HG02588 (cell line): ENCODE results near the gene DIAPH1.

Source experiments
- ATAC-seq: cut with Tn5 transposase; IDR thresholded peaks from one replicate; pipeline ENCODE4 v1.9.1; 2021; ENCODE audit warnings: mild to moderate bottlenecking, moderate library complexity; ENCODE audit not compliant: unreplicated experiment

DIAPH1 gene

DNA sequence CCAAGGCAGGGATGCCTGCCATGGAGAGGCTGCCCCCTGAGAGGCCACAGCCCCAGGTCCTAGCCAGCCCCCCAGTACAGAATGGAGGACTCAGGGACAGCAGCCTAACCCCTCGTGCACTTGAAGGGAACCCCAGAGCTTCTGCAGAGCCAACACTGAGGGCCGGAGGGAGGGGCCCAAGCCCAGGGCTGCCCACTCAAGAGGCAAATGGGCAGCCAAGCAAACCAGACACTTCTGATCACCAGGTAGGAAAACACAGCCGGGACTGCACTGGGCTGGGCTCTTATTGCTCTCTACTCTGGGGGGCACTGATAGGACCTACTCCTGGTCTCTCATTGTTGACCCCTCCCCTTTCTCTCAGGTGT is 21.2 kb upstream of the DIAPH1 start:
- ATAC-seq, result no peak

GRCh38 chr5:141639357-141640050 is 20.7 kb upstream of the DIAPH1 start:
- no peak for ATAC-seq

DNA sequence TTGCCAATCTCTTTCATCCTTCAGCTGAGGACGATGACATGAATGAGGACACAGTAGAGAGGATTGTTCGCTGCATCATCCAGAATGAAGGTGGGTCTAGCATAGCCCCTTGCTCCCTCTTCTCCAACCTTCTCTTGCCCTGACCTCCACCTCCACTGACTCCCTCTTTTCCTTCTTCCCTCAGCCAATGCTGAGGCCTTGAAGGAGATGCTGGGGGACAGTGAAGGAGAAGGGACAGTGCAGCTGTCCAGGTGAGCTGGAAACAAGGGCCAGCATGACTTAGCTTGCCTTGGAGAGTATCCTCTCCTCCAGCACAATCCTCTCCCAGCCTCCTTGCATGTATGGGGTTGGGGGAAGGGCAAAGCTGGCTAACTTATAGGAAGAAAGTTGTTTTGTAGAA is 20.0 kb upstream of the DIAPH1 start:
- ATAC-seq, result no peak

GRCh38 chr5:141637767-141638419 is 19.1 kb upstream of the DIAPH1 start:
- no peak for ATAC-seq

- peak; percentile 14 for ATAC-seq
These were observed 18.4 kb upstream of the DIAPH1 start for GRCh38 chr5:141637123-141637766.

DNA sequence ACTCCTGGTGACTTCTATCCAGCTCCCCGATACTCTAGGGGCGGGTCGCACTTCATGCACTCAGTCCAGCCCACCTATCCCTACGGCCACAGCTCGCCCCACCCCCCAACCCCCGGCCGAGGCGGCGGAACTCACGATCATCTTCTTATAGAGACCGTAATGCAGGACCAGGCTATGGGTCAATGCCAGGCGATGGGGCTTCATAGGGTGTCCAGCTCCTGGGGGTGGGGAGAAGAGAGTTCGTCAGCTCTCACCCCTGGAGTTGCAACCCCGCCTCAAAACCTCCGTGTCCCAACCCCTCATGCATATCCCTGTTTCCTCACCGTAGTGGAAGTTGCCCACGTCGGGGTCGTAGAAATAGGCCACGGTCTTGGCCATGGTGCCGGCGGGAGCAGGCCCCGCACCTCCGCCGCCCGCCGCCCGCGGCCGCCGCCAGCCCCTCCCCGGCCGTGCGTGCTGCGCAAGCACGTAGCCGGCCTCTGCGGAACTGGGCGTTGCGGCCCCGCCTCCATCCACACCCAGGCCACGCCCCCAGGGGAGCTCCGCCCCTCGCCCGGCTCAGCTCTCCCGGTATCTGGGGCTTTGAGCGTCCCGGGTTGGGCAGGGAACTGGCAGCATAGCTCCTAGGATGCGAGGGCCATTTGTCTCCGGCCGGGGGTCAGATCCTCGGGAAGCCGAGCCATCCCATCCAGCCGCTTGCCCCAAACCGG is 17.8 kb upstream of the DIAPH1 start, which contains the start of the genes HDAC3 and RELL2:
HDAC3 (minus strand) TSS at position 437 of the 710 bp plus-strand sequence; CDS start at position 378, 59 bp downstream.
RELL2 (plus strand) TSS at position 585 of the 710 bp plus-strand sequence. CDS start 1,229 bp downstream, outside the sequence.
- ATAC-seq, result peak; percentile 78

- ATAC-seq, result no peak
These were observed 17.3 kb upstream of the DIAPH1 start for GRCh38 chr5:141636106-141636412.

GRCh38 chr5:141635646-141636045 is 16.8 kb upstream of the DIAPH1 start:
- ATAC-seq, result no peak

GRCh38 chr5:141634720-141635119 is 15.9 kb upstream of the DIAPH1 start:
- ATAC-seq, result no peak

- peak; percentile 65 for ATAC-seq
These were observed 15.2 kb upstream of the DIAPH1 start for GRCh38 chr5:141633871-141634561.

DNA sequence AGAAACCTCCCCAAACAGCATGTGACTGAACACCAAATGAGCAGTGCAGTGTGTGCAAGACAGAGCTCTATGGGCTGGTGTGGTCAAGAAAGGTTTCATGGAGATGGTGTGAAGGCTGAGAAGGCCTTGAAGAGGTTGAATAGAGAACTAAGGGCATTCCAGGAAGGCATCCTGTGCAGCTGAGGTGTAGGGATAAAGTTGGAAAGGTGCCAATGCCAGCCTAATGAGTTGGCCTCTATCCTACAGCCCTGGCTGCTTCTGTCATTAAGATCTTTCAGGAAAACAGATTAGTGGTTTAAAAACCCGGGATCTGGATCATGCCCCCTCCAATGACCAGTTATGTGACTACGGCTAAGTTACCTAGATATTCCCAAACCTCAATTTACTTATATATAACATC is 13.8 kb upstream of the DIAPH1 start:
- no peak for ATAC-seq

GRCh38 chr5:141630570-141631140 is 11.9 kb upstream of the DIAPH1 start:
- ATAC-seq, result no peak

DNA sequence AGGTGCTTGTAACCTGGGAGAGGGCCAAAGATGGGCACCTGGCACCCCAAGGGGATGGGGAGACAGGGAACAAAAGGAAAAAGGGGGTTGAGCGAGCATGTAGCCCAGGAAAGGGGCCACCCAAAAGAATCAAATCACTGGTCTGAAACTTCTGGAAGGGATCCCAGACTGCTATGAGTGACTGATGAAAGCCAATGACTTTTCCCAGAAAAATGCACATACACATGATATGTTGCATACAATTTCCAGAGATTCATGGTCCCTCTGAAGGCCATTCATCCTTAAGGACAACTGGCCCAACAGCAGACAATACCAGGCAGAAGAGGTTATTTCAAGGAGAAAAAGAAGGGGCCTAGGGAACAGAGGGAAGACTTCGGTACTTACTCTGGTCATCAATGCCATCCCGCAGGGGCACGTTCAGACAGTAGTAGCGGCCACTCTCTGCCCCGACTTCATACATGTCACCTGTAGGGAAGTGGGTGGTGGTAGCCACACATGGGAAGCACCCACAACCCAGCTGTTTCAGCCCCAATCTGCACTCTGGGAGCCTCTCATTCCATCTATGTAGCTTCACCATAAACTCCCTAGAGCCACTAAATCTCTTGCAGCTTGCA is 9.5 kb upstream of the DIAPH1 start:
- ATAC-seq, result no peak

DNA sequence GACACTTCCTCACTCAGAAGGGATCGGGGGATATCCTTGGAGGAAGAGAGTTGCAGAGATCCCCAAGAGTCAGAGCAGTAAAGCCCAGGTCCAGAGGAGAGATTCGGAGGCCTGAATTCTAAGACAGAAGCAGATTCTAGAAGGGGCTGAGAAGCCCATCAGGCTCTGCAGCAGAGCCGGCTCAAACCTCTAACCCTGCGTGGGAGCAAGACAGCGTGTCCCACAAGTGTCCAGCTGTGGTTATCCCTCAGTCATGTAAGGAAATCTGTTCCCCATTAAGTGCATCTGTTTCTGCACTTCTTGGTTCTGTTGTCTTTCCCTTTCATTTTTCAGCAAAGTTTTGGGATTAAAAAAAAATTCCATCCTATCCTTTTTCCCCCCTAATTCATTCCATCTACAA is 4.8 kb upstream of the DIAPH1 start:
- no peak for ATAC-seq

DNA sequence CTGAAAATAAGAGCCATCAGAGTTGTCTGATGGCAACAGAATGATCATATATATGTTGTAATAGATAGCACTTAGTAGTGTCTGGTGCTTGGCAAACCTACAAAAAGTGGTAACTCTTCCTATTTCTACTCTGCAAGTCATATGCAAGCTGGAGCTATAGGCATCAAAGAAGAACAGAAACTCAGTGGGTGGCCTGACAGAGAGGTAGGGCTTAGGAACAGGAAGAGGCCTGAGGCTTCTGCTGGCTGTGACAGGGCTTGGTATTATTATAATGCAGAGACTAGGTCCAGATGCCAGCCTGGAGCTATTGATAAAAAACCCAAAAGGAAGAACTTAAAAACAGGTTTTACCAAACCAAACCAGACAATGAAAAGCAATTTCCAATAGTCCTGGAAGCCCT is 4.4 kb upstream of the DIAPH1 start:
- ATAC-seq, result peak; percentile 45

- peak; percentile 27 for ATAC-seq
These were observed 583 bp downstream of the DIAPH1 start for GRCh38 chr5:141618030-141618803.

DNA sequence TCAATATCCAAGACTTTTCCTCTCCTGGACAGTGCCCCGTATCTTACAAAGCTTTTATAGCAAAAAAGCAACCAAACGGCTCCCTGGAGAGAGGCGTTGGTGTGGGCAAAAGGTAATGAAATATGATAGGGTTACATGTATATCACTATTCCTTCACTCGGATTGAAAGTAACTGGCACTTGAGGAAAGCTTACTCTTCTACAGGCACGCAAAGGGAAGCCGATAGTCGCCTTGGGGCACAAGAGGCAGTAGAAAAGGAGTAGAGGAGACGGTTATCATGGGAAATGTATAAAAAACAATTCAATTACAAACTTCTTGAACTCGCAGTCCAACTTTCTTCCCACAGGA is 1.1 kb downstream of the DIAPH1 start:
- ATAC-seq, result no peak

GRCh38 chr5:141617128-141617527 is 1.7 kb downstream of the DIAPH1 start:
- no peak for ATAC-seq

- no peak for ATAC-seq
These were observed 2.6 kb downstream of the DIAPH1 start for GRCh38 chr5:141615991-141616720.
